ENCODE measurements around the gene KRT6A.

Gene KRT6A

DNA sequence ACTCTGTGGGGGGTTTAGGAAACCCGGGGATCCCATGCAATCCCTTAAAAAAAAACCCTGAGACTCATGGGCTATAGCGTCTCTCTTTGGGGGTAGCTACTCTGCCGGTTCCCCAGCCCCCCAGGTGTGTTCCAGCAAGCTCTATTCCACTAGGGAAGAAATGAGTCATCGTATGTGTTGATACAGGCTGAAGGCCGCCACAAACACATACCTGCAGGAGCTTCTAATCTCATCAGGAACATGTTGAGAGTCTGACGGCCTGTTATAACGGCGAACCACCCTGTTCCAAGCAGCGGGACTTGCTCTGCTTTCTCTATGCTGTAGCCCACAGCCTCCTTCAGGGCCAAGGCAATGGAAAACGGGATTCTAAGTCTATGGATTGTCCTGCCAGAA is 28.1 kb upstream of the KRT6A start:
- H3K4me3 ChIP-seq (ENCODE audit: low read length): no peak overlapping the region

GRCh38 chr12:52519826-52520662 is 27.0 kb upstream of the KRT6A start, which contains the start of gene KRT5:
KRT5 (minus strand) TSS chr12:52520394; CDS start chr12:52520296, 98 bp downstream.
- H3K4me3 ChIP-seq (ENCODE audit: low read length): no peak within 1 kb of the TSS
- H3K79me2 ChIP-seq (ENCODE audit: control insufficient read depth, low read length): no peaks in the 10 kb centered on the region
- no peaks in the 10 kb centered on the region for H3K27me3 ChIP-seq (ENCODE audit: control insufficient read depth, low read length)
- no peaks in the 10 kb centered on the region for H3F3A ChIP-seq (ENCODE audit: control insufficient read depth, insufficient read depth)
- H3K4me1 ChIP-seq (ENCODE audit: control insufficient read depth, low read length): no peaks in the 10 kb centered on the region
- no peaks in the 10 kb centered on the region for H3K36me3 ChIP-seq (ENCODE audit: control insufficient read depth, low read length)
- H3K27ac ChIP-seq (ENCODE audit: low read depth, low read length): no peak within 1 kb of the TSS
- no peaks in the 10 kb centered on the region for H3K9me2 ChIP-seq (replicated peaks; ENCODE audit: control insufficient read depth, low read length)
- 0 out of 2 replicates have a peak, but pooled peaks cover 3% of the 10 kb centered on the region for H4K20me1 ChIP-seq (ENCODE audit: control insufficient read depth, insufficient read depth, low read depth, low read length)
- H3K4me2 ChIP-seq (ENCODE audit: low read length): no peak within 1 kb of the TSS
- TF ChIP-seq, protein P1, sequence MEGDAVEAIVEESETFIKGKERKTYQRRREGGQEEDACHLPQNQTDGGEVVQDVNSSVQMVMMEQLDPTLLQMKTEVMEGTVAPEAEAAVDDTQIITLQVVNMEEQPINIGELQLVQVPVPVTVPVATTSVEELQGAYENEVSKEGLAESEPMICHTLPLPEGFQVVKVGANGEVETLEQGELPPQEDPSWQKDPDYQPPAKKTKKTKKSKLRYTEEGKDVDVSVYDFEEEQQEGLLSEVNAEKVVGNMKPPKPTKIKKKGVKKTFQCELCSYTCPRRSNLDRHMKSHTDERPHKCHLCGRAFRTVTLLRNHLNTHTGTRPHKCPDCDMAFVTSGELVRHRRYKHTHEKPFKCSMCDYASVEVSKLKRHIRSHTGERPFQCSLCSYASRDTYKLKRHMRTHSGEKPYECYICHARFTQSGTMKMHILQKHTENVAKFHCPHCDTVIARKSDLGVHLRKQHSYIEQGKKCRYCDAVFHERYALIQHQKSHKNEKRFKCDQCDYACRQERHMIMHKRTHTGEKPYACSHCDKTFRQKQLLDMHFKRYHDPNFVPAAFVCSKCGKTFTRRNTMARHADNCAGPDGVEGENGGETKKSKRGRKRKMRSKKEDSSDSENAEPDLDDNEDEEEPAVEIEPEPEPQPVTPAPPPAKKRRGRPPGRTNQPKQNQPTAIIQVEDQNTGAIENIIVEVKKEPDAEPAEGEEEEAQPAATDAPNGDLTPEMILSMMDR (IDR thresholded peaks at IDR 0.05; ENCODE audit: low read depth, low read length, poor library complexity, severe bottlenecking): no peak
- TF ChIP-seq EZH2phosphoT487 (IDR thresholded peaks at IDR 0.05; ENCODE audit: borderline replicate concordance, low read length): no peak
- no peaks in the 10 kb centered on the region for H3K9me3 ChIP-seq (ENCODE audit: control insufficient read depth, insufficient read depth, low read length)

More for the DNA sequence above, 28.1 kb upstream of the KRT6A start:
- Histone ChIP-seq H3K79me2 (ENCODE audit: control insufficient read depth, low read length) (no peaks in the 10 kb centered on the region), H3K9me2 (replicated peaks; ENCODE audit: control insufficient read depth, low read length) (no peaks in the 10 kb centered on the region), H4K20me1 (ENCODE audit: control insufficient read depth, insufficient read depth, low read depth, low read length) (0 out of 2 replicates have a peak, but pooled peaks cover 3% of the 10 kb centered on the region), H3K4me1 (ENCODE audit: control insufficient read depth, low read length) (no peaks in the 10 kb centered on the region), H3K36me3 (ENCODE audit: control insufficient read depth, low read length) (no peaks in the 10 kb centered on the region), H3K27ac (ENCODE audit: low read depth, low read length) (no peak overlapping the region), H3K9me3 (ENCODE audit: control insufficient read depth, insufficient read depth, low read length) (no peaks in the 10 kb centered on the region), H3F3A (ENCODE audit: control insufficient read depth, insufficient read depth) (no peaks in the 10 kb centered on the region), H3K4me2 (ENCODE audit: low read length) (no peak overlapping the region), H3K27me3 (ENCODE audit: control insufficient read depth, low read length) (no peaks in the 10 kb centered on the region)
- TF ChIP-seq EZH2phosphoT487 (IDR thresholded peaks at IDR 0.05; ENCODE audit: borderline replicate concordance, low read length): no peak
- TF ChIP-seq, protein P1 (IDR thresholded peaks at IDR 0.05; ENCODE audit: low read depth, low read length, poor library complexity, severe bottlenecking): no peak

- H3K9me3 ChIP-seq (ENCODE audit: control insufficient read depth, insufficient read depth, low read length): no peaks in the 10 kb centered on the region
- no peak overlapping the region for H3K4me2 ChIP-seq (ENCODE audit: low read length)
- no peaks in the 10 kb centered on the region for H3K4me1 ChIP-seq (ENCODE audit: control insufficient read depth, low read length)
- no peaks in the 10 kb centered on the region for H3K9me2 ChIP-seq (replicated peaks; ENCODE audit: control insufficient read depth, low read length)
- H3F3A ChIP-seq (ENCODE audit: control insufficient read depth, insufficient read depth): no peaks in the 10 kb centered on the region
- TF ChIP-seq EZH2phosphoT487 (IDR thresholded peaks at IDR 0.05; ENCODE audit: borderline replicate concordance, low read length): no peak
- TF ChIP-seq, protein P1 (IDR thresholded peaks at IDR 0.05; ENCODE audit: low read depth, low read length, poor library complexity, severe bottlenecking): no peak
- no peaks in the 10 kb centered on the region for H3K27me3 ChIP-seq (ENCODE audit: control insufficient read depth, low read length)
- H4K20me1 ChIP-seq (ENCODE audit: control insufficient read depth, insufficient read depth, low read depth, low read length): 0 out of 2 replicates have a peak, but pooled peaks cover 3% of the 10 kb centered on the region
- H3K79me2 ChIP-seq (ENCODE audit: control insufficient read depth, low read length): no peaks in the 10 kb centered on the region
- no peaks in the 10 kb centered on the region for H3K36me3 ChIP-seq (ENCODE audit: control insufficient read depth, low read length)
- H3K4me3 ChIP-seq (ENCODE audit: low read length): no peak overlapping the region
- H3K27ac ChIP-seq (ENCODE audit: low read depth, low read length): no peak overlapping the region
Measured at GRCh38 chr12:52519387-52519703, 26.3 kb upstream of the KRT6A start.
